Neural progenitor cell (in vitro differentiated cells): ENCODE data around the gene RIC3. TPM values are rescaled to one million over a fixed set of nuclear protein-coding genes. Genes with fewer than 3 reads are reported as not detected.

ENCODE experiments used
- DNase-seq: peaks from one replicate; pipeline ENCODE4 v3.0.0-alpha.2; 2016; ENCODE audit warnings: low spot score
- H2AFZ ChIP-seq: fragments of 200-600 bp; sonication (generic); replicated peaks from 2 replicates; pipeline ENCODE4 v1.6.1; 2016; ENCODE audit warnings: antibody characterized with exemption
- H3F3A ChIP-seq: fragments of 200-600 bp; sonication (generic); 2 replicates; pipeline ENCODE4 v1.6.1; 2016; ENCODE audit warnings: antibody characterized with exemption, low read depth
- H3K27ac ChIP-seq: fragments of 200-600 bp; sonication (generic); 2 replicates; pipeline ENCODE4 v1.5.1; 2016; ENCODE audit warnings: mild to moderate bottlenecking
- H3K27me3 ChIP-seq: fragments of 200-600 bp; sonication (generic); 2 replicates; pipeline ENCODE4 v1.6.1; 2016; ENCODE audit warnings: mild to moderate bottlenecking, moderate library complexity
- H3K36me3 ChIP-seq: fragments of 200-600 bp; sonication (generic); 2 replicates; pipeline ENCODE4 v1.5.1; 2016
- H3K4me1 ChIP-seq: fragments of 200-600 bp; sonication (generic); 2 replicates; pipeline ENCODE4 v1.6.1; 2016; ENCODE audit warnings: mixed run types
- H3K4me2 ChIP-seq: fragments of 200-600 bp; sonication (generic); 2 replicates; pipeline ENCODE4 v1.6.1; 2016
- H3K4me3 ChIP-seq: fragments of 200-600 bp; sonication (generic); 2 replicates; pipeline ENCODE4 v1.5.1; 2016
- H3K79me2 ChIP-seq: fragments of 200-600 bp; sonication (generic); 2 replicates; pipeline ENCODE4 v1.6.1; 2016; ENCODE audit warnings: low read depth
- H3K9ac ChIP-seq: fragments of 200-600 bp; sonication (generic); 2 replicates; pipeline ENCODE4 v1.6.1; 2016
- H3K9me3 ChIP-seq: fragments of 200-600 bp; sonication (generic); 2 replicates; pipeline ENCODE4 v1.5.1; 2016; ENCODE audit warnings: low read depth
- H4K20me1 ChIP-seq: fragments of 200-600 bp; sonication (generic); 2 replicates; pipeline ENCODE4 v1.6.1; 2016; ENCODE audit warnings: low read depth
- H3K27ac Mint-ChIP-seq: 3 replicates; pipeline ENCODE4 v1.8.0; 2021; ENCODE audit warnings: mixed read lengths
- H3K27me3 Mint-ChIP-seq: 2 replicates; pipeline ENCODE4 v1.8.0; 2022; ENCODE audit warnings: low read depth, mild to moderate bottlenecking, inconsistent platforms, moderate library complexity, mixed read lengths; ENCODE audit not compliant: insufficient read depth
- H3K36me3 Mint-ChIP-seq: 3 replicates; pipeline ENCODE4 v1.8.0; 2021; ENCODE audit warnings: mixed read lengths
- H3K4me1 Mint-ChIP-seq: 3 replicates; pipeline ENCODE4 v1.8.0; 2021; ENCODE audit warnings: mixed read lengths
- H3K4me3 Mint-ChIP-seq: 3 replicates; pipeline ENCODE4 v1.8.0; 2021; ENCODE audit warnings: mild to moderate bottlenecking, moderate library complexity, mixed read lengths
- H3K9me3 Mint-ChIP-seq: 3 replicates; pipeline ENCODE4 v1.8.0; 2020; ENCODE audit warnings: mixed read lengths
- CTCF ChIP-seq: fragments of 200-600 bp; sonication (generic); IDR thresholded peaks from 2 replicates; pipeline ENCODE4 v1.5.1; 2017; ENCODE audit warnings: antibody characterized with exemption, mild to moderate bottlenecking
- EZH2 ChIP-seq: fragments of 200-600 bp; sonication (generic); IDR thresholded peaks from 2 replicates; pipeline ENCODE4 v1.6.1; 2017; ENCODE audit warnings: antibody characterized with exemption, mild to moderate bottlenecking, moderate library complexity
- EZH2phosphoT487 ChIP-seq: fragments of 200-600 bp; sonication (generic); IDR thresholded peaks from 2 replicates; pipeline ENCODE4 v1.6.1; 2017; ENCODE audit warnings: antibody characterized with exemption
- total RNA-seq: library from RNA; depleted of rRNA; stranded (reverse); fragments of >200 nt; gene quantifications from 2 replicates; pipeline ENCODE4 v1.2.3, GENCODE V29; 2015; ENCODE audit warnings: low replicate concordance

The RIC3 gene
- total RNA-seq, 1 donor from 2014 or later: 33.7 TPM

- Mint-ChIP-seq H3K9me3 (no peaks in the 10 kb centered on the region), H3K27ac (no peak overlapping the region), H3K27me3 (peaks cover 10% of the 10 kb centered on the region), H3K36me3 (no peaks in the 10 kb centered on the region), H3K4me3 (no peak overlapping the region), H3K4me1 (no peaks in the 10 kb centered on the region)
- no peak overlapping the region for H3K27ac ChIP-seq
- no peaks in the 10 kb centered on the region for H3K36me3 ChIP-seq
- no peaks in the 10 kb centered on the region for H4K20me1 ChIP-seq
- no peak overlapping the region for H2AFZ ChIP-seq
- no peaks in the 10 kb centered on the region for H3K79me2 ChIP-seq
- H3K4me2 ChIP-seq: no peak overlapping the region
- H3K27me3 ChIP-seq: peaks cover 29% of the 10 kb centered on the region
- TF ChIP-seq CTCF (no peak), EZH2 (no peak), EZH2phosphoT487 (no peak)
- no peak for DNase-seq
- no peak overlapping the region for H3K9ac ChIP-seq
- no peaks in the 10 kb centered on the region for H3K9me3 ChIP-seq
- H3F3A ChIP-seq: no peaks in the 10 kb centered on the region
- H3K4me3 ChIP-seq: no peak overlapping the region
- H3K4me1 ChIP-seq: peaks cover 5% of the 10 kb centered on the region
Observed at GRCh38 chr11:8196749-8197148, 27.9 kb upstream of the RIC3 start.

- H3K36me3 Mint-ChIP-seq: no peaks in the 10 kb centered on the region
- TF ChIP-seq EZH2phosphoT487 (no peak), EZH2 (no peak), CTCF (no peak)
- peaks cover 5% of the 10 kb centered on the region for H3K4me1 ChIP-seq
- H3K4me1 Mint-ChIP-seq: no peaks in the 10 kb centered on the region
- H3K27me3 ChIP-seq: peaks cover 29% of the 10 kb centered on the region
- H4K20me1 ChIP-seq: no peaks in the 10 kb centered on the region
- no peak for DNase-seq
- no peaks in the 10 kb centered on the region for H3F3A ChIP-seq
- H3K9ac ChIP-seq: no peak overlapping the region
- H3K9me3 Mint-ChIP-seq: no peaks in the 10 kb centered on the region
- peaks cover 10% of the 10 kb centered on the region for H3K27me3 Mint-ChIP-seq
- no peak overlapping the region for H3K27ac ChIP-seq
- H3K4me2 ChIP-seq: no peak overlapping the region
- no peaks in the 10 kb centered on the region for H3K79me2 ChIP-seq
- no peaks in the 10 kb centered on the region for H3K9me3 ChIP-seq
- no peaks in the 10 kb centered on the region for H3K36me3 ChIP-seq
- no peak overlapping the region for H3K4me3 Mint-ChIP-seq
- no peak overlapping the region for H3K4me3 ChIP-seq
- no peak overlapping the region for H2AFZ ChIP-seq
- no peak overlapping the region for H3K27ac Mint-ChIP-seq
Observed at GRCh38 chr11:8194956-8195355, 26.1 kb upstream of the RIC3 start.

GRCh38 chr11:8192896-8193209 lies 24.0 kb upstream of the RIC3 start:
- no peak for DNase-seq
- Mint-ChIP-seq H3K4me3 (no peak overlapping the region), H3K36me3 (no peaks in the 10 kb centered on the region), H3K27ac (no peak overlapping the region), H3K4me1 (no peaks in the 10 kb centered on the region), H3K27me3 (peaks cover 7% of the 10 kb centered on the region), H3K9me3 (no peaks in the 10 kb centered on the region)
- Histone ChIP-seq H2AFZ (no peak overlapping the region), H3K79me2 (no peaks in the 10 kb centered on the region), H4K20me1 (no peaks in the 10 kb centered on the region), H3F3A (no peaks in the 10 kb centered on the region), H3K9ac (no peak overlapping the region), H3K4me3 (no peak overlapping the region), H3K4me2 (no peak overlapping the region), H3K27ac (no peak overlapping the region), H3K9me3 (no peaks in the 10 kb centered on the region), H3K36me3 (no peaks in the 10 kb centered on the region), H3K4me1 (peaks cover 5% of the 10 kb centered on the region), H3K27me3 (peaks cover 19% of the 10 kb centered on the region)
- TF ChIP-seq CTCF (no peak), EZH2 (no peak), EZH2phosphoT487 (no peak)
